Hepatocyte (in vitro differentiated cells): ENCODE results near the gene GABPA.

Experiments used
- EZH2 ChIP-seq: fragments of 200-600 bp; sonication (generic); IDR thresholded peaks from 2 replicates; pipeline ENCODE4 v1.6.1; 2016; ENCODE audit warnings: antibody characterized with exemption, mild to moderate bottlenecking, borderline replicate concordance
- TF ChIP-seq, protein P1 (sequence below): fragments of 200-600 bp; sonication (generic); IDR thresholded peaks from 2 replicates; pipeline ENCODE4 v1.5.1; 2016; ENCODE audit warnings: antibody characterized with exemption, mild to moderate bottlenecking; ENCODE audit not compliant: poor library complexity

DNA sequence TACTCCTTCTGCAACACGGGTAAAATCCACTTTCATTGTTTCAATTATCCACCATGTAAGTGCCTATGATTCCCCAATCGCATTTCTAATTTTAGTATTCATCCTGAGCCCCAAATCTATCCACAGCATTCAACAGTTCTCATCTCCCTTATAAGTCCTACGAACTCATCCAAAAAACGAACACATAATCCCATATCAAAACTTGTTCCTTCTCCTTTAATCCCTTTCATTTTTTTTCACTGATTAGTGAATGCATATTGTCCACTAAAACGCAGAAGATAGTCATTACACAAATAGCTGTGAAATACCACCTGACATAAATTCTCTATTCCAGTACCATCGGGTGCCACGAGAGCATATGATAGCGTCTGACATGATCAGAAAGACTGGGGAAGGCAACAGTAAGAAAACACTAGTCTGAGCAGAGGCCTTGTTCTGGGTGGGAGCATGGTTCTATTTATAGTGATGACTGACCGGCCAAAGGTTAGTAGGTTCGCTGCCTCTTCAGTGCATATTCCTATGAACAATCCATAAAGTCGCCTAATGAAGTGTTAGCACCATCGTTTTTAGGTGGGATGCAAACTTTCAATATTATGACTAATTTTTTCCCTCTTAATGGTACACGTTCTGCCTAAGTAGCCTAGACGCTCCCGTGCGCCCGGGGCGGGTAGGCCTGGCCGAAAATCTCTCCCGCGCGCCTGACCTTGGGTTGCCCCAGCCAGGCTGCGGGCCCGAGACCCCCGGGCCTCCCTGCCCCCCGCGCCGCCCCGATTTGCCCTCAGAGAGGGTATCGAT is 716 bp upstream of the GABPA start:
- TF ChIP-seq EZH2: no peak
- TF ChIP-seq, protein P1, sequence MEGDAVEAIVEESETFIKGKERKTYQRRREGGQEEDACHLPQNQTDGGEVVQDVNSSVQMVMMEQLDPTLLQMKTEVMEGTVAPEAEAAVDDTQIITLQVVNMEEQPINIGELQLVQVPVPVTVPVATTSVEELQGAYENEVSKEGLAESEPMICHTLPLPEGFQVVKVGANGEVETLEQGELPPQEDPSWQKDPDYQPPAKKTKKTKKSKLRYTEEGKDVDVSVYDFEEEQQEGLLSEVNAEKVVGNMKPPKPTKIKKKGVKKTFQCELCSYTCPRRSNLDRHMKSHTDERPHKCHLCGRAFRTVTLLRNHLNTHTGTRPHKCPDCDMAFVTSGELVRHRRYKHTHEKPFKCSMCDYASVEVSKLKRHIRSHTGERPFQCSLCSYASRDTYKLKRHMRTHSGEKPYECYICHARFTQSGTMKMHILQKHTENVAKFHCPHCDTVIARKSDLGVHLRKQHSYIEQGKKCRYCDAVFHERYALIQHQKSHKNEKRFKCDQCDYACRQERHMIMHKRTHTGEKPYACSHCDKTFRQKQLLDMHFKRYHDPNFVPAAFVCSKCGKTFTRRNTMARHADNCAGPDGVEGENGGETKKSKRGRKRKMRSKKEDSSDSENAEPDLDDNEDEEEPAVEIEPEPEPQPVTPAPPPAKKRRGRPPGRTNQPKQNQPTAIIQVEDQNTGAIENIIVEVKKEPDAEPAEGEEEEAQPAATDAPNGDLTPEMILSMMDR: no peak
